OCI-LY1 (cell line): ENCODE data around the gene CPN2.

ENCODE experiments used
- H2AFZ ChIP-seq: fragments of 200-600 bp; sonication (generic), shearing (Covaris generic); 2 replicates; pipeline ENCODE4 v1.6.0; 2014; ENCODE audit warnings: antibody characterized with exemption, mild to moderate bottlenecking, low read length
- H3F3A ChIP-seq: fragments of 200-600 bp; sonication (generic), shearing (Covaris generic); 2 replicates; pipeline ENCODE4 v1.6.0; 2014; ENCODE audit warnings: mild to moderate bottlenecking, antibody characterized with exemption, low read length, moderate library complexity; ENCODE audit not compliant: insufficient read depth
- H3K27ac ChIP-seq: fragments of 200-600 bp; sonication (generic); 2 replicates; pipeline ENCODE4 v1.5.1; 2014; ENCODE audit warnings: low read length, mixed run types, mild to moderate bottlenecking, low read depth; ENCODE audit not compliant: poor library complexity, severe bottlenecking
- H3K27me3 ChIP-seq: fragments of 200-600 bp; sonication (generic); 2 replicates; pipeline ENCODE4 v1.6.0; 2014; ENCODE audit warnings: antibody characterized with exemption, mild to moderate bottlenecking, low read length, moderate library complexity; ENCODE audit not compliant: insufficient read depth
- H3K36me3 ChIP-seq: fragments of 200-600 bp; sonication (generic); 2 replicates; pipeline ENCODE4 v1.6.1; 2014; ENCODE audit warnings: mild to moderate bottlenecking, antibody characterized with exemption, low read length, moderate library complexity, mixed read lengths; ENCODE audit not compliant: insufficient read depth
- H3K4me1 ChIP-seq: fragments of 200-600 bp; sonication (generic); 2 replicates; pipeline ENCODE4 v1.5.1; 2014; ENCODE audit warnings: mild to moderate bottlenecking, low read length, moderate library complexity; ENCODE audit not compliant: insufficient read depth, severe bottlenecking
- H3K4me2 ChIP-seq: fragments of 200-600 bp; sonication (generic), shearing (Covaris generic); 2 replicates; pipeline ENCODE4 v1.6.1; 2014; ENCODE audit warnings: low read length
- H3K4me3 ChIP-seq: fragments of 200-600 bp; sonication (generic); 2 replicates; pipeline ENCODE4 v1.5.1; 2014; ENCODE audit warnings: low read length, low read depth, mild to moderate bottlenecking, mixed read lengths; ENCODE audit not compliant: poor library complexity, severe bottlenecking
- H3K79me2 ChIP-seq: fragments of 200-600 bp; shearing (Covaris generic); 2 replicates; pipeline ENCODE4 v1.6.1; 2016; ENCODE audit warnings: mixed run types, low read length, mixed read lengths; ENCODE audit not compliant: insufficient read depth
- H3K9ac ChIP-seq: fragments of 200-600 bp; sonication (generic), shearing (Covaris generic); 2 replicates; pipeline ENCODE4 v1.6.1; 2014; ENCODE audit warnings: mild to moderate bottlenecking, low read length, mixed read lengths
- H3K9me2 ChIP-seq: fragments of 200-600 bp; sonication (generic), shearing (Covaris generic); 2 replicates; pipeline ENCODE4 v1.6.1; 2014; ENCODE audit warnings: low read depth, mild to moderate bottlenecking, low read length, mixed read lengths
- H3K9me3 ChIP-seq: fragments of 200-600 bp; shearing (Covaris generic); 2 replicates; pipeline ENCODE4 v1.6.1; 2014; ENCODE audit warnings: low read length, mixed read lengths
- H4K20me1 ChIP-seq: fragments of 200-600 bp; sonication (generic), shearing (Covaris generic); 2 replicates; pipeline ENCODE4 v1.6.0; 2016; ENCODE audit warnings: mild to moderate bottlenecking, low read length; ENCODE audit not compliant: insufficient read depth
- CTCF ChIP-seq: fragments of 200-600 bp; sonication (generic), shearing (Covaris generic); IDR thresholded peaks from 2 replicates; pipeline ENCODE4 v1.5.1; 2017; ENCODE audit warnings: mild to moderate bottlenecking, antibody characterized with exemption, low read length, moderate library complexity, mixed read lengths
- EZH2 ChIP-seq: fragments of 200-600 bp; sonication (generic), shearing (Covaris generic); IDR thresholded peaks from 2 replicates; pipeline ENCODE4 v1.8.0; 2017; ENCODE audit warnings: borderline replicate concordance, mixed run types, mild to moderate bottlenecking, antibody characterized with exemption, low read length, moderate library complexity, mixed read lengths

Gene CPN2

GRCh38 chr3:194320744-194321243 is 30.3 kb downstream of the CPN2 start:
- H3K4me1 ChIP-seq: no peaks in the 10 kb centered on the region
- no peaks in the 10 kb centered on the region for H4K20me1 ChIP-seq
- H3K79me2 ChIP-seq: no peaks in the 10 kb centered on the region
- H3K4me3 ChIP-seq: no peak overlapping the region
- H3K9me2 ChIP-seq: no peaks in the 10 kb centered on the region
- H3K27ac ChIP-seq: no peak overlapping the region
- no peak overlapping the region for H3K9ac ChIP-seq
- H3F3A ChIP-seq: 0 out of 2 replicates have a peak, but pooled peaks cover 7% of the 10 kb centered on the region
- no peaks in the 10 kb centered on the region for H3K36me3 ChIP-seq
- peaks cover 4% of the 10 kb centered on the region; the same call in 1 of the 2 replicates for H3K27me3 ChIP-seq
- no peak for TF ChIP-seq EZH2
- TF ChIP-seq CTCF: no peak
- no peak overlapping the region for H2AFZ ChIP-seq
- no peak overlapping the region for H3K4me2 ChIP-seq
- peaks cover 11% of the 10 kb centered on the region for H3K9me3 ChIP-seq

GRCh38 chr3:194320100-194320499 is 31.0 kb downstream of the CPN2 start:
- no peak overlapping the region for H2AFZ ChIP-seq
- no peaks in the 10 kb centered on the region for H3K9me2 ChIP-seq
- no peak overlapping the region for H3K9ac ChIP-seq
- TF ChIP-seq CTCF: no peak
- no peak for TF ChIP-seq EZH2
- H3K36me3 ChIP-seq: no peaks in the 10 kb centered on the region
- H3K79me2 ChIP-seq: no peaks in the 10 kb centered on the region
- peaks cover 5% of the 10 kb centered on the region for H3K4me1 ChIP-seq
- H3K4me2 ChIP-seq: no peak overlapping the region
- H3K4me3 ChIP-seq: no peak overlapping the region
- H4K20me1 ChIP-seq: no peaks in the 10 kb centered on the region
- H3K27ac ChIP-seq: no peak overlapping the region
- H3K27me3 ChIP-seq: peaks cover 6% of the 10 kb centered on the region; the same call in 1 of the 2 replicates
- H3F3A ChIP-seq: 0 out of 2 replicates have a peak, but pooled peaks cover 7% of the 10 kb centered on the region
- H3K9me3 ChIP-seq: peaks cover 11% of the 10 kb centered on the region

- Histone ChIP-seq H3K9me2 (no peaks in the 10 kb centered on the region), H4K20me1 (no peaks in the 10 kb centered on the region), H2AFZ (no peak overlapping the region), H3F3A (no peaks in the 10 kb centered on the region), H3K79me2 (no peaks in the 10 kb centered on the region), H3K4me1 (peaks cover 6% of the 10 kb centered on the region), H3K9ac (no peak overlapping the region), H3K4me2 (no peak overlapping the region), H3K36me3 (no peaks in the 10 kb centered on the region), H3K27me3 (peaks cover 10% of the 10 kb centered on the region; the same call in 1 of the 2 replicates), H3K27ac (no peak overlapping the region), H3K4me3 (no peak overlapping the region), H3K9me3 (peaks cover 11% of the 10 kb centered on the region)
- TF ChIP-seq CTCF (no peak), EZH2 (no peak)
Observed at GRCh38 chr3:194318511-194319161, 32.5 kb downstream of the CPN2 start.
